ENCODE data around the gene CD5L. TPM values are rescaled to one million over a fixed set of nuclear protein-coding genes. Genes with fewer than 3 reads are reported as not detected.

Gene CD5L
- total and polyA plus RNA-seq, 2 of the 8 experiments (the other 6 are each of a cell fraction or from before 2014, with no cell fraction given): not detected

- TF ChIP-seq CHD7 (IDR thresholded peaks at IDR 0.05; ENCODE audit: insufficient replicate concordance, low read length) (no peak), TAF1 (IDR thresholded peaks at IDR 0.05; ENCODE audit: low read depth, low read length) (no peak)
Measured at GRCh38 chr1:157833145-157833544, 8.5 kb downstream of the CD5L start (continued).
